HepG2 (cell line): ENCODE results near the gene PA2G4. TPM values are rescaled to one million over a fixed set of nuclear protein-coding genes. Genes with fewer than 3 reads are reported as not detected.

Experiments used
- MYC ChIP-seq: sonication (generic); formaldehyde crosslinking; IDR thresholded peaks from 2 replicates; pipeline ENCODE4 v1.9.0; 2021; ENCODE audit warnings: missing genetic modification reagents, borderline replicate concordance
- SMARCE1 ChIP-seq: fragments of 450-650 bp; IDR thresholded peaks from 2 replicates; pipeline ENCODE4 v1.6.1; 2017; ENCODE audit warnings: borderline replicate concordance
- ZFYVE20 ChIP-seq: sonication (generic); formaldehyde crosslinking; IDR thresholded peaks from 2 replicates; pipeline ENCODE4 v1.8.0; 2023; ENCODE audit warnings: low read depth, mild to moderate bottlenecking, moderate library complexity, missing genetic modification reagents, borderline replicate concordance
- ZMYM3 ChIP-seq: sonication (generic); formaldehyde crosslinking; IDR thresholded peaks from 2 replicates; pipeline ENCODE4 v1.5.1; 2020; ENCODE audit warnings: mild to moderate bottlenecking, missing genetic modification reagents
- ZNF382 ChIP-seq: sonication (generic); formaldehyde crosslinking; IDR thresholded peaks from 2 replicates; pipeline ENCODE4 v1.5.0; 2020; ENCODE audit warnings: missing genetic modification reagents, mild to moderate bottlenecking, borderline replicate concordance
- ZNF670 ChIP-seq: sonication (generic); formaldehyde crosslinking; IDR thresholded peaks from 2 replicates; pipeline ENCODE4 v1.8.0; 2022; ENCODE audit warnings: mild to moderate bottlenecking, missing genetic modification reagents, borderline replicate concordance
- ZNF703 ChIP-seq: sonication (generic); formaldehyde crosslinking; IDR thresholded peaks from 2 replicates; pipeline ENCODE4 v1.5.1; 2020; ENCODE audit warnings: missing genetic modification reagents, mild to moderate bottlenecking, moderate library complexity, borderline replicate concordance
- ZNF83 ChIP-seq: sonication (generic); formaldehyde crosslinking; IDR thresholded peaks from 2 replicates; pipeline ENCODE4 v1.4.0; 2020; ENCODE audit warnings: missing genetic modification reagents, mild to moderate bottlenecking, borderline replicate concordance
- ZSCAN31 ChIP-seq: sonication (generic); formaldehyde crosslinking; IDR thresholded peaks from 2 replicates; pipeline ENCODE4 v1.5.0; 2020; ENCODE audit warnings: low read depth, mild to moderate bottlenecking, missing genetic modification reagents
- polyA plus RNA-seq, 8 experiments: library from polyadenylated mRNA; depleted of rRNA in 3 of 8; stranded (reverse) in 7 of 8; unstranded in 1 of 8; fragments of >200 nt; fragmentation: Illumina TruSeq in 4 of 8; extraction: Trizol in 4 of 8; gene quantifications; 2 replicates each; pipeline versions ENCODE4 v1.2.1 to v1.2.3, GENCODE V29; 2011 to 2016; ENCODE audit warnings: low read depth in 4 of 8, missing spikeins in 1 of 8, mixed read lengths in 1 of 8; ENCODE audit not compliant: insufficient read depth in 1 of 8
- total RNA-seq, 5 experiments: library from RNA; depleted of rRNA; stranded (reverse); fragments of >200 nt; fragmentation: Illumina TruSeq; extraction: Trizol; gene quantifications; 2 replicates each; pipeline ENCODE4 v1.2.3, GENCODE V29; 2016; ENCODE audit warnings: low read depth in 1 of 5
- TF ChIP-seq, protein P1 (sequence below): sonication (generic); formaldehyde crosslinking; IDR thresholded peaks from 2 replicates; pipeline ENCODE4 v1.4.0; 2020; ENCODE audit warnings: mild to moderate bottlenecking, missing genetic modification reagents
- TF ChIP-seq, protein P2 (sequence below): sonication (generic); formaldehyde crosslinking; IDR thresholded peaks from 2 replicates; pipeline ENCODE4 v1.4.0; 2020; ENCODE audit warnings: mild to moderate bottlenecking, low read depth, missing genetic modification reagents

The PA2G4 gene
- total and polyA plus RNA-seq, 2 of the 13 experiments (the other 11 are each of a cell fraction or from before 2014, with no cell fraction given) = 147 to 240 TPM

DNA sequence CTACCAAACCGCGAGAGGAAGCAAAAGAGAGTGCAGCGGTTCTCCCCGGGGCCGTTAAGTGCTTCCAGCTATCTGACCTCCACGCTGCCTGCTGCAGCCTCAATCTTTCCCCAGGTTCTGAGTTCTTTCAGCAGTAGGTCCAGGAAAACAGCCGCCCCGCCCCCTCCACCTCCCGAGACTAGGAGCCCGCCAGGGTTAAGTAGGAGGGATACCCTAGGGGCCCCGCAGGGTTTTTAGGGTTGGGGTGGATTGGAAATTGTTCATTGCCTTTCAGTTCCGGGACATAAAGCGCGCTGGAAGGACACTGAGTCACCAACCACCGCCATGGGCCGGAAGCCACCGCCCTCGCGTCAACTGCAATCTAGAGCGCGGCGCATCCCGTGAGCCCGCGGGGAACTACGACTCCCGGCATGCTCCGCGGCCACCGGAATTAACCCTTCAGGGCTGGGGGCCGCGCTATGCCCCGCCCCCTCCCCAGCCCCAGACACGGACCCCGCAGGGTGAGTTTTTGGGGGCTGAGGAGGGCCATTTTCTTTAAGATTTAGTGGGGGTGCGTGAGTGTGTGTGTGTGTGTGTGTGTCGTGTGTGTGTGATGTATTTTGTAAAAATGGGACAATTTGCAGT is 47.9 kb downstream of the PA2G4 start, which contains the start of gene MYL6B (continued):
- TF ChIP-seq, protein P1, sequence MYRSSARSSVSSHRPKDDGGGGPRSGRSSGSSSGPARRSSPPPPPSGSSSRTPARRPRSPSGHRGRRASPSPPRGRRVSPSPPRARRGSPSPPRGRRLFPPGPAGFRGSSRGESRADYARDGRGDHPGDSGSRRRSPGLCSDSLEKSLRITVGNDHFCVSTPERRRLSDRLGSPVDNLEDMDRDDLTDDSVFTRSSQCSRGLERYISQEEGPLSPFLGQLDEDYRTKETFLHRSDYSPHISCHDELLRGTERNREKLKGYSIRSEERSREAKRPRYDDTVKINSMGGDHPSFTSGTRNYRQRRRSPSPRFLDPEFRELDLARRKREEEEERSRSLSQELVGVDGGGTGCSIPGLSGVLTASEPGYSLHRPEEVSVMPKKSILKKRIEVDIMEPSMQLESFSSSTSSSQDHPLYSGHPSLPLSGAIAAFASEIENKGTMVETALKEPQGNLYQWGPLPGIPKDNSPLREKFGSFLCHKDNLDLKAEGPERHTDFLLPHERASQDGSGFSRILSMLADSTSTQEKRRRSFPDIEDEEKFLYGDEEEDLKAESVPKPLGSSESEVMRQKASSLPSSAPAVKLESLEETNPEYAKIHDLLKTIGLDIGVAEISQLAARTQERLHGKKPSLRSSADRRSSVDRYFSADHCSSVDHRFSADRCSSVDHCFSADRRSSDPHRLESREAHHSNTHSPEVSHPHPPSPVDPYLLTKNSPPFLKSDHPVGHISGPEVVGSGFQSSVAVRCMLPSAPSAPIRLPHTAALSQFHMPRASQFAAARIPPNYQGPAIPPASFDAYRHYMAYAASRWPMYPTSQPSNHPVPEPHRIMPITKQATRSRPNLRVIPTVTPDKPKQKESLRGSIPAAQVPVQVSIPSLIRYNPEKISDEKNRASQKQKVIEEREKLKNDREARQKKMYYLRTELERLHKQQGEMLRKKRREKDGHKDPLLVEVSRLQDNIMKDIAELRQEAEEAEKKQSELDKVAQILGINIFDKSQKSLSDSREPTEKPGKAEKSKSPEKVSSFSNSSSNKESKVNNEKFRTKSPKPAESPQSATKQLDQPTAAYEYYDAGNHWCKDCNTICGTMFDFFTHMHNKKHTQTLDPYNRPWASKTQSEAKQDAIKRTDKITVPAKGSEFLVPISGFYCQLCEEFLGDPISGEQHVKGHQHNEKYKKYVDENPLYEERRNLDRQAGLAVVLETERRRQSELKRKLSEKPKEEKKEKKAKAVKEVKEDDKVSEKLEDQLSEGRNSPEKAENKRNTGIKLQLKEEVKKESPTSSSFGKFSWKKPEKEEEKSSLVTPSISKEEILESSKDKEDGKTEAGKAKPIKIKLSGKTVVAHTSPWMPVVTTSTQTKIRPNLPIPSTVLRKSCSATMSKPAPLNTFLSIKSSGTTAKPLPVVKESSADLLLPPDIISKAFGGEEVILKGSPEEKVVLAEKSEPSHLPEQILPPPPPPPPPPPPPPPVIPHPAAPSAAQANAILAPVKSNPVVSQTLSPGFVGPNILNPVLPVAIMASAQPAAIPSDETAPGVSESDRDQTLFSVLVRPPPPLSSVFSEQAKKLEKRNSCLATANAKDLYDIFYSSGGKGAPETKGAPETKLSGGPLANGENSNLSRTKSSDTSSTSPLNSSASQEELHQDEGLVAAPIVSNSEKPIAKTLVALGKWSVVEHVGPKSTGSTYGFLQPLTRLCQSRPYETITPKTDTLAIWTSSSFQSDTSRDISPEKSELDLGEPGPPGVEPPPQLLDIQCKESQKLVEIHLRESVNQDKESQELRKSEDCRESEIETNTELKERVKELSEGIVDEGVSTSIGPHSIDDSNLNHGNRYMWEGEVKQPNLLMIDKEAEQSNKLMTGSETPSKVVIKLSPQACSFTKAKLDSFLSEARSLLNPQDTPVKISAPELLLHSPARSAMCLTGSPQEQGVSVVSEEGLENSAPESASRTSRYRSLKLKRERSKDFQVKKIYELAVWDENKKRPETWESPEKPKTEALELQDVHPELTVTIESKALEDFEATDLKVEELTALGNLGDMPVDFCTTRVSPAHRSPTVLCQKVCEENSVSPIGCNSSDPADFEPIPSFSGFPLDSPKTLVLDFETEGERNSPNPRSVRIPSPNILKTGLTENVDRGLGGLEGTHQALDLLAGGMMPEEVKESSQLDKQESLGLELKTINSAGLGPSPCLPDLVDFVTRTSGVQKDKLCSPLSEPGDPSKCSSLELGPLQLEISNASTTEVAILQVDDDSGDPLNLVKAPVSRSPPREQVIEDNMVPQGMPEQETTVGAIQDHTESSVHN (CRISPR knock-in tag) = no peak
- TF ChIP-seq ZNF382 (CRISPR knock-in tag) (no peak), SMARCE1 (no peak), ZNF83 (CRISPR knock-in tag) (no peak), ZNF670 (CRISPR knock-in tag) (peak; percentile 39; the same call in 1 of the 2 replicates), ZSCAN31 (CRISPR knock-in tag) (peak; percentile 23; the same call in 1 of the 2 replicates), MYC (CRISPR knock-in tag) (peak; percentile 82; the same call in 1 of the 2 replicates), ZNF703 (CRISPR knock-in tag) (no peak), ZFYVE20 (CRISPR knock-in tag) (no peak), ZMYM3 (CRISPR knock-in tag) (no peak; the same call in 1 of the 2 replicates)
- TF ChIP-seq, protein P2, sequence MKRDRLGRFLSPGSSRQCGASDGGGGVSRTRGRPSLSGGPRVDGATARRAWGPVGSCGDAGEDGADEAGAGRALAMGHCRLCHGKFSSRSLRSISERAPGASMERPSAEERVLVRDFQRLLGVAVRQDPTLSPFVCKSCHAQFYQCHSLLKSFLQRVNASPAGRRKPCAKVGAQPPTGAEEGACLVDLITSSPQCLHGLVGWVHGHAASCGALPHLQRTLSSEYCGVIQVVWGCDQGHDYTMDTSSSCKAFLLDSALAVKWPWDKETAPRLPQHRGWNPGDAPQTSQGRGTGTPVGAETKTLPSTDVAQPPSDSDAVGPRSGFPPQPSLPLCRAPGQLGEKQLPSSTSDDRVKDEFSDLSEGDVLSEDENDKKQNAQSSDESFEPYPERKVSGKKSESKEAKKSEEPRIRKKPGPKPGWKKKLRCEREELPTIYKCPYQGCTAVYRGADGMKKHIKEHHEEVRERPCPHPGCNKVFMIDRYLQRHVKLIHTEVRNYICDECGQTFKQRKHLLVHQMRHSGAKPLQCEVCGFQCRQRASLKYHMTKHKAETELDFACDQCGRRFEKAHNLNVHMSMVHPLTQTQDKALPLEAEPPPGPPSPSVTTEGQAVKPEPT (CRISPR knock-in tag) = no peak
